ENCODE data around the gene WFDC11. TPM values are rescaled to one million over a fixed set of nuclear protein-coding genes. Genes with fewer than 3 reads are reported as not detected.

Gene WFDC11
- total RNA-seq, 3 donors from 2014 or later, result not detected

Other genes with a start within 250 kb of the WFDC11 start
- gene WFDC2, start 200.5 kb downstream of the WFDC11 start, total RNA-seq, result under 1 TPM; 0.34 to 0.76 (median 0.53) TPM
- gene SPINT3, start 154.6 kb downstream of the WFDC11 start, total RNA-seq, result not detected
- gene WFDC6, start 130.8 kb downstream of the WFDC11 start, total RNA-seq, result not detected
- not detected for gene EPPIN, start 122.8 kb downstream of the WFDC11 start, total RNA-seq
- gene WFDC8, start 91.0 kb downstream of the WFDC11 start, total RNA-seq, result not detected
- gene WFDC10A, start 40.5 kb downstream of the WFDC11 start, total RNA-seq, result not detected
- not detected for gene WFDC9, start 39.0 kb downstream of the WFDC11 start, total RNA-seq
- gene WFDC13, start 31.8 kb upstream of the WFDC11 start, total RNA-seq, result not detected
- not detected for gene WFDC10B, start 34.8 kb upstream of the WFDC11 start, total RNA-seq
- gene SPINT4, start 52.1 kb upstream of the WFDC11 start, total RNA-seq, result not detected
- not detected for gene WFDC3, start 121.6 kb upstream of the WFDC11 start, total RNA-seq
- gene DNTTIP1, start 121.7 kb upstream of the WFDC11 start, total RNA-seq, result 10 to 100 TPM; 33.9 to 39.6 (median 38.5) TPM
- 10 to 100 TPM; 10.5 to 19.4 (median 18.4) TPM for gene UBE2C, start 142.4 kb upstream of the WFDC11 start, total RNA-seq
- not detected for gene TNNC2, start 157.1 kb upstream of the WFDC11 start, total RNA-seq
- gene SNX21, start 163.6 kb upstream of the WFDC11 start, total RNA-seq, result under 1 TPM; 0.83 to 0.98 (median 0.87) TPM
- 10 to 100 TPM; 18.0 to 21.0 (median 18.2) TPM for gene ACOT8, start 187.2 kb upstream of the WFDC11 start, total RNA-seq
- gene ZSWIM3, start 187.4 kb upstream of the WFDC11 start, total RNA-seq, result 1 to 10 TPM; 3.0 to 3.9 (median 3.3) TPM
- gene ZSWIM1, start 211.0 kb upstream of the WFDC11 start, total RNA-seq, result 10 to 100 TPM; 10.8 to 11.9 (median 10.9) TPM
- gene SPATA25, start 217.4 kb upstream of the WFDC11 start, total RNA-seq, result under 1 TPM; 0.63 to 0.73 (median 0.73) TPM
- gene NEURL2, start 221.0 kb upstream of the WFDC11 start, total RNA-seq, result 1 to 10 TPM; 1.3 TPM
- 10 to 100 TPM; 56.5 to 63.1 (median 57.3) TPM for gene CTSA, start 221.1 kb upstream of the WFDC11 start, total RNA-seq
- gene PLTP, start 241.9 kb upstream of the WFDC11 start, total RNA-seq, result 1 to 10 TPM; 3.1 to 4.2 (median 3.3) TPM

Measured in activated T-cell treated with anti-CD3 and anti-CD28 coated beads, Interleukin-2, amount 50 U/mL, for 4 hours (primary cell).